Hematopoietic multipotent progenitor cell treated with erythropoietin and hydrocortisone succinate and interleukin-3 and kit ligand, for 4 days (in vitro differentiated cells): ENCODE measurements around the gene APOM.

ENCODE experiments used
- DNase-seq: peaks from one replicate; pipeline ENCODE4 v3.0.0-alpha.2; 2015

APOM gene

GRCh38 chr6:31655349-31656237, at the start of gene APOM:
APOM (plus strand) TSS chr6:31655894; CDS start chr6:31655967, 73 bp downstream.
- no peak for DNase-seq

DNA sequence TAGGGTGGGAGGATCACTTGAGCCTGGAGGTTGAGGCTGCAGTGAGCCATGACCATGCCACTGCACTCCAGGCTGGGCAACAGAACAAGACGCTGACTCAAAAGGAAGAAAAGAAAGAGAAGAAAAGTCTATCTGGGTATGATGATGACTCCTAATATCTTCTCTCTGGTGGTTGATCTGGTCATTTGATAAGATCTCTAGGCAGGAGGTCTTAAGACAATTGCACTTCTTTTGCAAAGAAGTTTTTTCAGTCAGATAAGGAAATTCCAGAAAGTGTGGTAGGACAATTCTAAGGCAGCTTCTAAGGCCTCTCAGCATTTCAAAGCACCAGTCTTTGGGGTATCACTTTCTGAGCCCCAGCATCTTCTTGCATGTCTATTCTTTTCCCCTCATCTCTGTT, 48.4 kb upstream of the APOM start:
- peak; percentile 36 for DNase-seq

DNA sequence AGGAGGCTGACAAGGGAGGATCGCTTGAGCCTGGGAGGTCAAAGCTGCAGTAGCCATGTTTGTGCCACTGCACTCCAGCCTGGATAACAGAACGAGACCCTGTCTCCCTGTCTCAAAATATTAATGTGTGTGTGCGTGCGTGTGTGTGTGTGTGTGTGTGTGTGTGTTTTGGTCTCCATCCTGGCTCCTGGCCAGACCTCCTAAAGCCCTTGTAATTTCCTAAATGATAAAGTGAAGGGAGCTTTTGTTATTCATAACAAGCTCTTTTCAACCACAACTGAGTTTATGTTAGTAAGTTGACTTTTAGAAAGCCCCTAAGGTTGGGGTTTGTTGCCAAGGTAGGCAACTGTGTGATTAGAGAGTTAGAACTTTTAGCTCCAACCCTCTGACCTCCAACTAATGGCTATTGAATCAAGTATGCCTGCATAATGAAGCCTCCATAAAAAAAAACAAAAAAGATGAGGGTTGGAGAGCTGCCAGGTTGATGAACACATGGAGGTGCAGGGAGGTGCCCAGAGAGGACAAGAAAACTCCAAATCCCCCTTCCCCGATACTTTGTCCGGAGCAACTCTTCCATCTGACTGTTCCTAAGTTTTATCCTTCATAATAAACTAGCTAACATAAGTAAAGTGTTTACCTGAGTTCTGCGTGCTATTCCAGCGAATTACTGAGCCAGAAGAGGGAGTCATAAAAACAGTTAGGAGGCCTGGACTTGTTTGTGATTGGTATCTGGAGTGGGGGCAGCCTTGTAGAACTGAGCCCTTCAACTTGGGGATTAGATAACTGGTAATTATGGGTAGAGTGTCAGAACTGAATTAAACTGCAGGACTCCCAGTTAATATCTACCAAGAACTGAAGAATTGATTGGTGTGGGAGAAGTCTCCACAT, 45.9 kb upstream of the APOM start:
- DNase-seq: peak; percentile 71

GRCh38 chr6:31610968-31611367, 44.7 kb upstream of the APOM start:
- no peak for DNase-seq

DNA sequence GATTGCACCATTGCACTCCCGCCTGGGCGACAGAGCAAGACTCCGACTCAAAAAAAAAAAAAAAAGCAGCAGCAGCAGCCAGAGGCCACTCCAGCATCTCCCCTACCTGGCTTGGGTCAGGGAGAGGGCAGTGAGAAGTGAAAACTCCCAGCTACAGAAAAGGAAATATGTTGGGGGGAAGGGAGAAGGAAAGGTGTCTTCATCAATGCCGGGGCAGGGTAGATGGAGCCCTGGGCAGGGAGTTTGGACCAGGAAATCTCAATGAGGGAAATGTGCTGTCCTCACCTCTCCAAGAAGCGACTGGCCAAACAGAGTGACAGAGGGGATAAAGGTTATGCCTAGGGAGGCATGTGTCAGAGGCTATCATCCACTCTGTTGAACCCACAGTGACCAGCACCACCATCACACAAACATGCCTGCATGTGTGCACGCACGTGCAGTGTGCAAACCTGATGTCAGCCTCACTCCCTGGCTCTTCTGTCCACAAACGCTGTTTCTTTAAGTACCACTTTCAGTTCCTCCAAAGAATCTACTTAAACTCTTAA, 41.5 kb upstream of the APOM start:
- DNase-seq: no peak

- peak; percentile 60 for DNase-seq
Measured at GRCh38 chr6:31614684-31615578, 40.8 kb upstream of the APOM start, which contains the start of gene AIF1. AIF1 (plus strand) TSS chr6:31615234; CDS start chr6:31615330, 96 bp downstream.

- DNase-seq: peak; percentile 92
Measured at GRCh38 chr6:31615748-31616147, 39.9 kb upstream of the APOM start.

DNA sequence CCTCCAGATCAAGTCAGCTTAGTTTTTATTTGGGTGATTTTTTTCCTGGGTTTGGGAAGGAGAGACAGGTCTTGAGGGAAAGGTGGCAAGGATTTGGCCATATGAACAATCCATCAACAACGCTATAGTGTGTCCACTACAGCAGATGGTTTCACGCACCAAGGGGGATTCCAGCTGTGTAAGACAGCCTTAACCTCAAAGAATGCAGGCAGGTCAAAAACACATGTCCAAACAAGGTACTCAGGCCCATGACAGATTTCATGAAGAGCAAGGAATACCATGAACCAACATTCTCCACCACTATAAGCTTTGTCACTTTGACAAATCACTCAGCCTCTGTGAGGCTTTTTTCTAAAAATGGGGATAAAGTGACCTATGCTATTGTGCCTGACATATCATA, 38.7 kb upstream of the APOM start:
- DNase-seq: no peak

GRCh38 chr6:31619805-31620585, 35.7 kb upstream of the APOM start:
- peak; percentile 100 for DNase-seq

- DNase-seq: peak; percentile 92
Measured at GRCh38 chr6:31620586-31621319, 34.9 kb upstream of the APOM start, which contains the start of gene PRRC2A. PRRC2A (plus strand) TSS chr6:31620715; CDS start chr6:31622790, 2,075 bp downstream.

- no peak for DNase-seq
Measured at GRCh38 chr6:31621320-31621939, 34.3 kb upstream of the APOM start.

DNA sequence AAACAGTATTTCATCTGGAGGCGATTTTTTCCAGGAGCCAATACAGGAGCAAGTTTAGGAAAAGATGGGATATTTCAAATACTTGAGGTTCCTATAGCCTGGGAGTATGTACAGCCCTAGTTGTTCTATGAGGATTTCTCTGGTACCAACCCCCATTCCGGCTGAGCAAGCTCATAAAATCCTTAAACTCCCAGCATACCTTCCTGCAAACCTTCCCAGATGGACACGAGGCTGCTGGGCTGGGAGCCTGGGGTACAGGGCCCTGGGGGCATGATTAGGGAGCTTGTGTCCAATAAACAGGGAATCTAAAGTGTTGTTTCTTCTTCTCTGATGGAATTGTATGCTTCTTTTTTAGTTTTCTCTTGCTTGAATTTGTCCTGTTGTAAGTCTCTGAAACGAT, 33.7 kb upstream of the APOM start:
- DNase-seq: no peak

- DNase-seq: peak; percentile 42
Measured at GRCh38 chr6:31622684-31623091, 33.0 kb upstream of the APOM start.

DNA sequence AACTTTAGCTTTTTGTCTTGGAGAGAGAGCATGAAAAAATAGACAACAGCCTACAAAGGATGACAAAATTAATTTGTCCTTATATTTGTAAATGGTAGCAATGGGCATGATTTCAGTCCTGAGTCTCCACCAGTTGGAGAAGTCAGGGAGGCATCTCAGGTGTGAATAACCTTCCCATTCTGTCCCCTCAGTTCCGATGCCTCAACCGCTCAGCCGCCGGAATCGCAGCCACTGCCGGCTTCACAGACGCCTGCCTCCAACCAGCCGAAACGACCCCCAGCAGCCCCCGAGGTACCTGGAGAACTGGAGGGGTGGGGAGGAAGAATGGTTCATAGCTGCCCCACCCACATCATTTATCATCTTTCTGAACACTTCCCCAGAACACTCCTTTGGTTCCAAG, 31.6 kb upstream of the APOM start:
- DNase-seq: no peak

DNA sequence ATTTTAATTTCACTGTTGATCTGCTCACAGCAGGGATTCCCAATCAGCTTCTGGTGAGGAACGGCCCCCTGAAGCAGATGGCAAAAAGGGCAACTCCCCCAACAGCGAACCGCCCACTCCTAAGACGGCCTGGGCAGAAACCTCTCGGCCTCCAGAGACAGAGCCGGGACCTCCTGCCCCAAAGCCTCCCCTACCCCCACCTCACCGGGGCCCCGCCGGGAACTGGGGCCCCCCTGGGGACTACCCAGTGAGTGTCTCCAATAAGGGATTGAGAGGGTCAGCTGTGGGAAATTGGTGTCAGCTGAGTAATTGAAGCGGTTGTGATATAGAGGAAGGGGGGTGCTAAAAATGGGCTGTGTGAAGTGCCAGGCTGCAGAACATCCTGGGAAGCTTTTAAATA, 28.7 kb upstream of the APOM start:
- no peak for DNase-seq

- no peak for DNase-seq
Measured at GRCh38 chr6:31627690-31628287, 27.9 kb upstream of the APOM start.

DNA sequence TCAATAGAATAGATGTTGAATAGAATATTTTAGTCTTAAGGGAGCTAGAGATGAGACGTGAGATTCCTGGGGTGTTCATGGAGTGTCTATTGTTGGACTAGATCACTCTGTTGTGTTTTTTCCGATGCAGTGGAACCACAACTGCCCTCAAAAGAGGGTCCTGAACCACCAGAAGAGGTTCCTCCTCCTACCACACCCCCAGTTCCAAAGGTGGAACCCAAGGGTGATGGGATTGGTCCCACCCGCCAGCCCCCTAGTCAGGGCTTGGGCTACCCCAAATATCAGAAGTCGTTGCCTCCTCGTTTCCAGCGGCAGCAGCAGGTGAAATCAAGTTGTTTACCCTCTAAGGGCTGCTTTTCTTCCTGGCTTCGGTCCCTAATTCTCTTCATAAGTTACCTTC, 26.7 kb upstream of the APOM start:
- DNase-seq: no peak

DNA sequence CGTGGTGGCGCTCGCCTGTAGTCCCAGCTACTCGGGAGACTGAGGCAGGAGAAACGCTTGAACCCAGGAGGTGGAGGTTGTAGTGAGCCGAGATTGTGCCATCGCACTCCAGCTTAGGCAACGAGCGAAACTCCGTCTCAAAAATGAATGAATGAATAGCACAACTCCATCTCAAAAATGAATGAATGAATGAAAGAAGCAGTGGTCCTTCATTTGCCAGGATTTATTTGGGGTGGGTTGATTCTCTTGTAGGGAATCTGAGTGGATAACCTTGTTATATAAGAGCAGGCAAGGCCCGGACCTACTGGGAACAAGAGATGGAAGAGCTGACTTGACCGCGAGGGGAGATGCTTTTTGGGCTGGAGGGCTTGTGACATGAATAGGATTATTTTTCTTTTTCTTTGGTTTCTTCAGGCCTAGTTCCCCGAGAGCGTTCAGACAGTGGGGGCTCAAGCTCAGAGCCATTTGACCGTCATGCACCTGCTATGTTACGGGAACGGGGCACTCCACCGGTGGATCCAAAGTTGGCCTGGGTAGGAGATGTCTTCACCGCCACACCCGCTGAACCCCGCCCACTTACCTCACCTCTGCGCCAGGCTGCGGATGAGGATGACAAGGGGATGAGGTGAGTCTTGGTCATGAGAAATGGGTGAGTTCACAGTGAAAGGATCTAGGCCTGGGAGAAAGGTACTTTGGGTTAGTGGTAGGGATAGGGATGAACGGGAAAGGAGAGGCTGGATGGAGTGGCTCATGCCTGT, 25.3 kb upstream of the APOM start:
- no peak for DNase-seq

DNA sequence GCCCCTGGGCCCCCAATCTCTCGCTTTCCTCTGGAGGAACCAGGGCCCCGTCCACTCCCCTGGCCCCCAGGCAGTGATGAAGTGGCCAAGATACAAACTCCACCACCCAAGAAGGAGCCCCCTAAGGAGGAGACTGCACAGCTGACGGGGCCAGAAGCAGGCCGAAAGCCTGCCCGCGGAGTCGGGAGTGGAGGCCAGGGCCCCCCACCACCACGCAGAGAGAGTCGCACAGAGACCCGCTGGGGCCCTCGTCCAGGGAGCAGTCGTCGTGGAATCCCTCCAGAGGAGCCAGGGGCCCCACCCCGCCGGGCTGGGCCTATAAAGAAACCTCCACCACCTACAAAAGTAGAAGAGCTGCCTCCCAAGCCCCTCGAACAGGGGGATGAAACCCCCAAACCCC, 24.5 kb upstream of the APOM start:
- no peak for DNase-seq
